H1 (cell line): ENCODE results near the gene KBTBD13.

Experiments
- CHD2 ChIP-seq: IDR thresholded peaks from 2 replicates; pipeline ENCODE4 v1.6.1; 2012; ENCODE audit warnings: low read length, improper control_type of control experiment
- CTCF ChIP-seq, 3 experiments: IDR thresholded peaks; 1 replicate in 2 of 3; 2 replicates in 1 of 3; pipeline versions ENCODE4 v1.5.1 to v1.6.1; 2011; ENCODE audit warnings: low read length in 3 of 3, mild to moderate bottlenecking in 3 of 3, inconsistent platforms in 2 of 3, low read depth in 1 of 3, moderate library complexity in 1 of 3; ENCODE audit not compliant: insufficient read depth in 1 of 3; ENCODE audit errors: control extremely low read depth in 1 of 3
- EZH2 ChIP-seq: fragments of 200-600 bp; sonication (generic); IDR thresholded peaks from 2 replicates; pipeline ENCODE4 v1.7.1; 2012; ENCODE audit warnings: low read depth, mild to moderate bottlenecking, moderate library complexity, low read length, inconsistent platforms; ENCODE audit not compliant: severe bottlenecking
- GABPA ChIP-seq: IDR thresholded peaks from 2 replicates; pipeline ENCODE4 v1.6.1; 2011; ENCODE audit warnings: mild to moderate bottlenecking, low read length, moderate library complexity, borderline replicate concordance; ENCODE audit not compliant: insufficient read depth
- POLR2A ChIP-seq, 2 experiments: IDR thresholded peaks; 1 replicate in 1 of 2; 2 replicates in 1 of 2; pipeline ENCODE4 v1.6.1; 2011; ENCODE audit warnings: low read depth in 2 of 2, low read length in 2 of 2, mild to moderate bottlenecking in 2 of 2; ENCODE audit errors: control extremely low read depth in 1 of 2
- POLR2AphosphoS5 ChIP-seq: IDR thresholded peaks from 2 replicates; pipeline ENCODE4 v1.6.1; 2011; ENCODE audit warnings: low read depth, low read length
- SIN3A ChIP-seq, 2 experiments: IDR thresholded peaks in 1 of 2; conservative IDR thresholded peaks in 1 of 2; 2 replicates each; pipeline ENCODE4 v1.6.1; 2011 to 2012; ENCODE audit warnings: low read length in 2 of 2, improper control_type of control experiment in 1 of 2, low read depth in 1 of 2, mild to moderate bottlenecking in 1 of 2
- SIX5 ChIP-seq: IDR thresholded peaks from 2 replicates; pipeline ENCODE4 v1.6.1; 2011; ENCODE audit warnings: mild to moderate bottlenecking, low read depth, low read length
- SP2 ChIP-seq: IDR thresholded peaks from 2 replicates; pipeline ENCODE4 v1.6.1; 2012; ENCODE audit warnings: mild to moderate bottlenecking, low read length, inconsistent platforms
- SP4 ChIP-seq: IDR thresholded peaks from 2 replicates; pipeline ENCODE4 v1.6.1; 2012; ENCODE audit warnings: low read length, inconsistent platforms

DNA sequence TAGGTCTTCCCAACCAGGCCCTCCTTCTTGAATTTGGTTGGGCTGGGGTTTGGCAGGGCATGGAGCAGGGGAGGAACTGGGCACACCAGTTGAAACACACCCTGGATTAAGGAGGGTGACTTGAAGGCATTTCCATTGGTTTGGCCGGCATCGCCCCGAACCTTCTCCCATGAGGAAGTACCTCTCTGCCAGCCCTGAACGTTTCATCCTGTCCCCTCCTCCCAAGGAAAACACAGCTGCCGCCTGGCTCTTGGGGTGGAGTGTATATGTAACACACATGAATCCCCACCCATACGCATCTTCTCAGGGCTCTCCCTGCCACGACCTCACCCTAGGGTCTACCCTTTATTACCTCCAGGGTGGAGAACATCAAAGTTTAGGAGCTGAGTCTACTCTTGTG lies 23.9 kb downstream of the KBTBD13 start:
- TF ChIP-seq CTCF (IDR thresholded peaks at IDR 0.05; ENCODE audit: control extremely low read depth in 1 of 3, insufficient read depth in 1 of 3, low read depth in 1 of 3, low read length in 3 of 3) (no peak), POLR2A (IDR thresholded peaks at IDR 0.05; ENCODE audit: control extremely low read depth in 1 of 2, low read depth in 2 of 2, low read length in 2 of 2) (no peak), SIN3A (conservative IDR thresholded peaks at IDR 0.05 in 1 of 2, IDR thresholded peaks at IDR 0.05 in 1 of 2; ENCODE audit: low read depth in 1 of 2, low read length in 2 of 2) (no peak), CHD2 (no peak), SP4 (no peak), SIX5 (no peak), EZH2 (no peak), SP2 (no peak), POLR2AphosphoS5 (no peak), GABPA (no peak)
